Measurements from ENCODE around the gene RNU5D-1.
A peak's percentile ranks its signal among the peaks of the same experiment; 100 is the strongest.

RNU5D-1 gene

DNA sequence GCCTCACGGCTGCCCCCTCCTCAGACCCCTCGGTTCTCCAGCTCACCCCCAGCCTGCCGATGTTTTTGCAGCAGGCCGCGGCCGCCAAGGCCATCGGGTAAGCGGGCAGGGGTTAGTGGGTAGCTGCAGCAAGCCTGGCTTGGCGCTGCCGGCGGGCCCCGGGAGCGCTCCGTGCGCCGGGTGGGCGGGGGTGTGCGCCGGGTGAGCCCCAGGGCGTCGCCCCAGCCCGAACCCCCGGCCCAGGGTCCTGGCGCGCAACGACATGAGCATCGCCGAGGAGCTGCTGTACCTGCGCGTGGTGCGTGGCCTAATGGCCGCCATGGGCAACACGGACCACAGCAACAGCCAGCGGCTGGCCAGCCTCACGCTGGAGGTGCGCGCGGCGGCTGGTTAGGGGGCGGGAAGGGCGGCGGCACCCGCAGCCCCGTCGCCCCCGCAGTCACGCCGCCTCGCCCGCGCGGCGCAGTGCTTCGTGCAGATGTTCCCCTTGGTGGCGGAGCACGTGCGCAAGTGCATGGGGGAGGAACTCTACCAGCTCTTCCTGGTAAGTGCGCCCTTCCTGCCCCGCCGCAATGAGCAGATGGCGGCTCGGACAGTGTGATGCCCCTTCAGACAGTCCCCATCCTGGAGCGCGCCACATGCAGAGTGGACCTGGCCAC is 6.5 kb downstream of the RNU5D-1 start:
- H4K20me1 ChIP-seq (ENCODE audit: insufficient read depth, low read length), result no peaks in the 10 kb centered on the region
- no peaks in the 10 kb centered on the region for H3K36me3 ChIP-seq (ENCODE audit: insufficient read depth, low read length)
- H3K27ac ChIP-seq (ENCODE audit: low read depth, low read length, poor library complexity, severe bottlenecking), result no peak overlapping the region
- no peaks in the 10 kb centered on the region for H3K9me2 ChIP-seq (ENCODE audit: low read depth, low read length)
- no peak for TF ChIP-seq CTCF (IDR thresholded peaks at IDR 0.05; ENCODE audit: low read length)
- TF ChIP-seq EZH2 (IDR thresholded peaks at IDR 0.05; ENCODE audit: borderline replicate concordance, low read length), result no peak
- H3F3A ChIP-seq (ENCODE audit: insufficient read depth, low read length), result peaks cover 8% of the 10 kb centered on the region
- H3K4me3 ChIP-seq (ENCODE audit: low read depth, low read length, poor library complexity, severe bottlenecking), result no peak overlapping the region
- peaks cover 44% of the 10 kb centered on the region for H3K4me1 ChIP-seq (ENCODE audit: insufficient read depth, low read length, severe bottlenecking)
- no peak overlapping the region for H3K9ac ChIP-seq (ENCODE audit: low read length)
- no peaks in the 10 kb centered on the region for H3K27me3 ChIP-seq (ENCODE audit: insufficient read depth, low read length)
- H3K4me2 ChIP-seq (ENCODE audit: low read length), result no peak overlapping the region
- H3K9me3 ChIP-seq (ENCODE audit: low read length), result no peaks in the 10 kb centered on the region
- H3K79me2 ChIP-seq (ENCODE audit: insufficient read depth, low read length), result no peaks in the 10 kb centered on the region
- no peak overlapping the region for H2AFZ ChIP-seq (ENCODE audit: low read length)

DNA sequence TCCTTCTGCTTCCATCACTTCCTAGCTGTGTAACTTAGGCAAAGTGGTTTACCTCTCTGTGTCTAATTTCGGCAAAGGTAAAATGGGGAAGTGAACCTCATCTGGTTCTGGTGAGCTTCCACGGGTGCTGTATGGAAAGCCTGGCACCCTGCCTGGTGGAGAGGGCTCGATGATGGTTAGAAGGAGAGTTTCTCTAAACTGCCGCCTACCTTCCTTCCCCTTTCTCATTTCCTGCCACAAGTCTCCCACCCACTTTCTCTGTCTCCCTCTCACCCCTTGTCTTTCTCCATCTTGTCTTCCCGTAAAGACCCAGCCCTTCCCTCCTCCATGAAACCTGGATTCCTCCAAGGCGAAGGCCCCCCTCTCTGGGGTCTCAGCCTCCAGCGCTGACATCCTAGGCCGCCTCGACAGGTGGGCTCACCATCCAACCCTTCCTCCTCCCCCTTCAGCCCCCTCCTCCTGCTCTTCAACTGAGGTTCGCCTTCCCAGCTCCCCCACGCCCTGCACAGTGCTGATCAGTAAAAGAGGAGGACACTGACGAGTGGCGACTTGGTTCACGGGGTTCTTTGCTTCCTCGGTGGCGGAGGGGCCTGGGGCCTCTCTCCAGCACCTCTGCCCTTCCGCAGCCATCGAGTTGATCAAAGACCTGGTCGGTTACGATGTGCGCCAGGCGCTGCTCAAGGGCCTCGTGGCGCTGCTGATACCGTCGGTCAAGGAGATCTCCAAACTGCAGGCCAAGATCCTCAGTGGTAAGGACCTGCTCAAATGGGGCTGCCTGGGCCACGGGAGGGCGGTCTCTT is 7.3 kb downstream of the RNU5D-1 start:
- Histone ChIP-seq H3K27ac (ENCODE audit: low read depth, low read length, poor library complexity, severe bottlenecking) (peak overlapping the region; percentile 94), H4K20me1 (ENCODE audit: insufficient read depth, low read length) (no peaks in the 10 kb centered on the region), H3K36me3 (ENCODE audit: insufficient read depth, low read length) (no peaks in the 10 kb centered on the region), H3K9me3 (ENCODE audit: low read length) (no peaks in the 10 kb centered on the region), H3K4me3 (ENCODE audit: low read depth, low read length, poor library complexity, severe bottlenecking) (peak overlapping the region; percentile 14), H3K9ac (ENCODE audit: low read length) (peak overlapping the region; percentile 10; the same call in 1 of the 2 replicates), H3F3A (ENCODE audit: insufficient read depth, low read length) (peaks cover 4% of the 10 kb centered on the region; the same call in 1 of the 2 replicates), H3K4me1 (ENCODE audit: insufficient read depth, low read length, severe bottlenecking) (peaks cover 39% of the 10 kb centered on the region), H3K9me2 (ENCODE audit: low read depth, low read length) (no peaks in the 10 kb centered on the region), H3K79me2 (ENCODE audit: insufficient read depth, low read length) (no peaks in the 10 kb centered on the region), H3K4me2 (ENCODE audit: low read length) (peak overlapping the region; percentile 46), H2AFZ (ENCODE audit: low read length) (no peak overlapping the region), H3K27me3 (ENCODE audit: insufficient read depth, low read length) (no peaks in the 10 kb centered on the region)
- TF ChIP-seq EZH2 (IDR thresholded peaks at IDR 0.05; ENCODE audit: borderline replicate concordance, low read length) (no peak), CTCF (IDR thresholded peaks at IDR 0.05; ENCODE audit: low read length) (no peak)

DNA sequence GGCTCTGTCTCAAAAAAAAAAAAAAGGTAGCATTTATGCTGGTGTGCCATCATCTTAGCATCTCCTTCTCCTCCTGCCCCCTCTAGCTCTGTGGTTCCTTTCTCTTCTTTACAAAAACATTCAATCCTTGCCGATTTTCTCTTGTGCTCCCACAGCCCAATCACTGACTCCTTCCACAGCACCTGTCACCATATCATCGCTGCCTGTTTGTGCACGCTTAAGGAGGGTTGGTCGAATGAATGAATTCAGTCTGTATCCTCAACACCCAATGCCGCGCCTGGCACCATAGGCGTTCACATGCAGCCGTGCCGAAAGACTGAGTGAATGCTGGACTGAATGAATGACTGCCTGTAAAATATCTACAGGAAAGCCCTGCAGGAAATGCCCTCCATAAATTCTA is 7.9 kb downstream of the RNU5D-1 start:
- no peak overlapping the region for H2AFZ ChIP-seq (ENCODE audit: low read length)
- peak overlapping the region; percentile 94 for H3K27ac ChIP-seq (ENCODE audit: low read depth, low read length, poor library complexity, severe bottlenecking)
- peak overlapping the region; percentile 14 for H3K4me3 ChIP-seq (ENCODE audit: low read depth, low read length, poor library complexity, severe bottlenecking)

More for the DNA sequence above, 7.9 kb downstream of the RNU5D-1 start:
- H3K79me2 ChIP-seq (ENCODE audit: insufficient read depth, low read length), result no peaks in the 10 kb centered on the region
- H3K4me1 ChIP-seq (ENCODE audit: insufficient read depth, low read length, severe bottlenecking), result peaks cover 44% of the 10 kb centered on the region
- H3K9ac ChIP-seq (ENCODE audit: low read length), result peak overlapping the region; percentile 41; the same call in 1 of the 2 replicates
- no peaks in the 10 kb centered on the region for H3K36me3 ChIP-seq (ENCODE audit: insufficient read depth, low read length)
- H3K27me3 ChIP-seq (ENCODE audit: insufficient read depth, low read length), result no peaks in the 10 kb centered on the region
- no peaks in the 10 kb centered on the region for H3K9me2 ChIP-seq (ENCODE audit: low read depth, low read length)
- no peaks in the 10 kb centered on the region for H3K9me3 ChIP-seq (ENCODE audit: low read length)
- no peaks in the 10 kb centered on the region for H4K20me1 ChIP-seq (ENCODE audit: insufficient read depth, low read length)
- peak overlapping the region; percentile 46 for H3K4me2 ChIP-seq (ENCODE audit: low read length)
- TF ChIP-seq EZH2 (IDR thresholded peaks at IDR 0.05; ENCODE audit: borderline replicate concordance, low read length), result no peak
- TF ChIP-seq CTCF (IDR thresholded peaks at IDR 0.05; ENCODE audit: low read length), result no peak
- peaks cover 4% of the 10 kb centered on the region; the same call in 1 of the 2 replicates for H3F3A ChIP-seq (ENCODE audit: insufficient read depth, low read length)

All from OCI-LY1 (cell line).